Gastrocnemius medialis (tissue), 4 donors: ENCODE data around the gene DENND4C. TPM values are rescaled to one million over a fixed set of nuclear protein-coding genes. Genes with fewer than 3 reads are reported as not detected.
"Not testable (repeated sequence)": the region's sequence is repeated elsewhere in the genome, so short reads cannot be mapped to it uniquely, and the experiment has no call there.

ENCODE experiments used
- ATAC-seq, 2 donors: fragments of 150-250 bp; one replicate each; pipeline ENCODE4 v1.9.1; 2016
- DNase-seq, 2 donors: peaks; one replicate each; pipeline ENCODE4 v3.0.0-alpha.2; 2019
- H3K27ac ChIP-seq, 4 donors: fragments of 200-600 bp; sonication (generic); 1 replicate in 1 of 4; 2 replicates in 3 of 4; pipeline ENCODE4 v1.5.1; 2016 to 2018; ENCODE audit warnings: mild to moderate bottlenecking in 2 of 4, moderate library complexity in 1 of 4
- H3K27me3 ChIP-seq, 3 donors: fragments of 200-600 bp; sonication (generic) in 2 of 3; 1 replicate in 1 of 3; 2 replicates in 2 of 3; pipeline versions ENCODE4 v1.5.1 to v1.6.0; 2016 to 2019; ENCODE audit warnings: mild to moderate bottlenecking in 1 of 3, moderate library complexity in 1 of 3
- H3K36me3 ChIP-seq, 2 donors: fragments of 200-600 bp; sonication (generic) in 1 of 2; one replicate each; pipeline ENCODE4 v1.5.1; 2017 to 2018
- H3K4me1 ChIP-seq, 2 donors: fragments of 200-600 bp; sonication (generic) in 1 of 2; one replicate each; pipeline ENCODE4 v1.5.1; 2016 to 2017; ENCODE audit warnings: mild to moderate bottlenecking in 2 of 2
- H3K4me3 ChIP-seq, 4 donors: fragments of 200-600 bp; sonication (generic) in 3 of 4; 1 replicate in 1 of 4; 2 replicates in 3 of 4; pipeline ENCODE4 v1.5.1; 2016 to 2019; ENCODE audit warnings: mild to moderate bottlenecking in 2 of 4
- H3K9me3 ChIP-seq, 3 donors: fragments of 200-600 bp; sonication (generic) in 2 of 3; 1 replicate in 1 of 3; 2 replicates in 2 of 3; pipeline ENCODE4 v1.5.1; 2016 to 2019
- POLR2A ChIP-seq, 2 donors: fragments of 450-650 bp; IDR thresholded peaks; one replicate each; pipeline ENCODE4 v1.6.1; 2017; ENCODE audit warnings: antibody characterized with exemption in 2 of 2, mild to moderate bottlenecking in 2 of 2, moderate library complexity in 2 of 2
- in situ Hi-C, 4 donors: fragments of 200-750 bp; cut with MboI; loops; one replicate each; pipeline versions ENCODE4 v1.15.0 to v1.8.0; 2017; ENCODE audit warnings: low sequenced_read_pairs in 4 of 4
- intact Hi-C: fragments of 100-400 bp; cut with DNase I; formaldehyde crosslinking; loops from one replicate; pipeline ENCODE4 v1.15.1; 2023; ENCODE audit warnings: low total_unique reads
- total RNA-seq, 4 donors: library from RNA; depleted of rRNA; stranded (reverse); fragments of >200 nt; gene quantifications; one replicate each; pipeline versions ENCODE4 v1.1.0 to v1.2.3, GENCODE V29; 2016
- TF ChIP-seq, protein P1 (sequence below), 5 experiments: fragments of 450-650 bp in 3 of 5; fragments of 200-600 bp in 2 of 5; sonication (generic) in 2 of 5; IDR thresholded peaks in 4 of 5; conservative IDR thresholded peaks in 1 of 5; 1 replicate in 4 of 5; 2 replicates in 1 of 5; pipeline ENCODE4 v1.5.1; 2016 to 2019; ENCODE audit warnings: antibody characterized with exemption in 5 of 5, mild to moderate bottlenecking in 3 of 5, moderate library complexity in 3 of 5

DENND4C gene
- total RNA-seq, 4 donors from 2014 or later: 19.2 to 34.0 (median 21.3) TPM

DNA sequence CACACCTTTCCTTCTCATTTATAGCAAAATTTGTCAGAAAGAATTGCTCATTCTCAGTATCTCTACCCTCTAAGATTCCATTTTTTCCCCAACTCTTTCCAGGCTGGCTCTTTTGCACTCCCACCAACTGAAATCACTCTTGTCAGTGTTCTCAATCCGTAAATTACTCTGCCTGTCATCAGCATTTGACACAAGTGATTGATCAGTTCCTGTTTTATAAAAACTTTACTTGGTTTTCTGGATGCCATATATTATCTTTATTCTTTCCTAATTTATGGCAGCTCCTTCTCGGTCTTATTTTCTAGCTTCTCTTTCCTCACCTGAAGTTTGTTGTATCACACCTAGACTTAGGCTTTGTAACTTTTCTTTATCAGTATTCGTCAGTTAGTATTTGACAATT is 16.4 kb downstream of the DENND4C start:
- Histone ChIP-seq H3K4me3 (no peak overlapping the region), H3K36me3 (no peaks in the 10 kb centered on the region), H3K27me3 (no peaks in the 10 kb centered on the region), H3K27ac (no peak overlapping the region), H3K4me1 (peaks cover 0 to 13% of the 10 kb centered on the region in 2 donors), H3K9me3 (no peaks in the 10 kb centered on the region)
- intact Hi-C loops: no loop called here
- TF ChIP-seq, protein P1, sequence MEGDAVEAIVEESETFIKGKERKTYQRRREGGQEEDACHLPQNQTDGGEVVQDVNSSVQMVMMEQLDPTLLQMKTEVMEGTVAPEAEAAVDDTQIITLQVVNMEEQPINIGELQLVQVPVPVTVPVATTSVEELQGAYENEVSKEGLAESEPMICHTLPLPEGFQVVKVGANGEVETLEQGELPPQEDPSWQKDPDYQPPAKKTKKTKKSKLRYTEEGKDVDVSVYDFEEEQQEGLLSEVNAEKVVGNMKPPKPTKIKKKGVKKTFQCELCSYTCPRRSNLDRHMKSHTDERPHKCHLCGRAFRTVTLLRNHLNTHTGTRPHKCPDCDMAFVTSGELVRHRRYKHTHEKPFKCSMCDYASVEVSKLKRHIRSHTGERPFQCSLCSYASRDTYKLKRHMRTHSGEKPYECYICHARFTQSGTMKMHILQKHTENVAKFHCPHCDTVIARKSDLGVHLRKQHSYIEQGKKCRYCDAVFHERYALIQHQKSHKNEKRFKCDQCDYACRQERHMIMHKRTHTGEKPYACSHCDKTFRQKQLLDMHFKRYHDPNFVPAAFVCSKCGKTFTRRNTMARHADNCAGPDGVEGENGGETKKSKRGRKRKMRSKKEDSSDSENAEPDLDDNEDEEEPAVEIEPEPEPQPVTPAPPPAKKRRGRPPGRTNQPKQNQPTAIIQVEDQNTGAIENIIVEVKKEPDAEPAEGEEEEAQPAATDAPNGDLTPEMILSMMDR (IDR thresholded peaks at IDR 0.05 in 4 of 5, conservative IDR thresholded peaks at IDR 0.05 in 1 of 5): no peak
- TF ChIP-seq POLR2A (IDR thresholded peaks at IDR 0.05): no peak
- ATAC-seq (no peak), DNase-seq (no peak)
- in situ Hi-C loops: loop anchor here in 1 of 4 donors (25.0 kb wide), 1 partner anchor 1440 kb away; the partner anchor contains the start of gene FOCAD

DNA sequence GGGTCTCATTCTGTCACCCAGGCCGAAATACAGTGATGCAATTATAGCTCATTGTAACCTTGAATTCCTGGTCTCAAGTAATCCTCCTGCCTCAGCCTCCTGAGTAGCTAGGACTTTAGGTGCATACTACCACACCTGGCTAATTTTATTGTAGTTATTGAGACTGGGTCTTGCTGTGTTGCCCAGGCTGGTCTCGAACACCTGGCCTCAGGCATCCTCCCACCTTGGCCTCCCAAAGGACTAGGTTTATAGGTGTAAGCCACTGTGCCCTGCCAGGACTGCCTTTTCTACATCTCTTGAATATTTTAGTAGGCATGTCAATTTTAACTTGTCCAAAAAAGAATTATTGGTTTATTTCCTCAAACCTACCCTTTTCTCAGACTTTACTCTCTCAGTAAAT is 16.9 kb downstream of the DENND4C start:
- H3K27me3 ChIP-seq: no peaks in the 10 kb centered on the region
- DNase-seq (no peak), ATAC-seq (no peak)
- intact Hi-C loops (no loop called here), in situ Hi-C loops (loop anchor here in 1 of 4 donors (25.0 kb wide), 1 partner anchor 1440 kb away; the partner anchor contains the start of gene FOCAD)
- TF ChIP-seq, protein P1 (IDR thresholded peaks at IDR 0.05 in 4 of 5, conservative IDR thresholded peaks at IDR 0.05 in 1 of 5): no peak
- TF ChIP-seq POLR2A (IDR thresholded peaks at IDR 0.05): no peak
- no peak overlapping the region for H3K27ac ChIP-seq
- H3K4me1 ChIP-seq: peaks cover under 1 to 12% of the 10 kb centered on the region in 2 donors
- no peaks in the 10 kb centered on the region for H3K36me3 ChIP-seq
- no peak overlapping the region for H3K4me3 ChIP-seq
- H3K9me3 ChIP-seq: no peaks in the 10 kb centered on the region

DNA sequence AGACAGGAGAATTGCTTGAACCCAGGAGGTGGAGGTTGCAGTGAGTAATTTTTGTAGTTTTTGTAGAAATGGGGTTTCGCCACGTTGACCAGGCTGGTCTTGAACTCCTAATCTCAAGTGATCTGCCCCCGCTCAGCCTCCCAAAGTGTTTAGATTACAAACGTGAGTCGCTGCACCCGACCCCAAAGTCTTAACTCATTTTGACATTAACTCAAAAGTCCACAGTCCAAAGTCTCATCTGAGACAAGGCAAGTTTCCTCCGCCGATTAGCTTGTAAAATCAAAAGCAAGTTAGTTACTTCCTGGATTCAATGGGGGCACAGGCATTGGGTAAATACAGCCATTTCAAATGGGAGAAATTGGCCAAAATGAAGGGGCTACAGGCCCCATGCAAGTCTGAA is 19.9 kb downstream of the DENND4C start:
- H3K4me1 ChIP-seq: peaks cover 14 to 16% of the 10 kb centered on the region in 2 donors
- H3K4me3 ChIP-seq, H3K9me3 ChIP-seq, H3K27me3 ChIP-seq, ATAC-seq, H3K27ac ChIP-seq, intact Hi-C loops, H3K36me3 ChIP-seq, DNase-seq, in situ Hi-C loops: not testable (repeated sequence)

DNA sequence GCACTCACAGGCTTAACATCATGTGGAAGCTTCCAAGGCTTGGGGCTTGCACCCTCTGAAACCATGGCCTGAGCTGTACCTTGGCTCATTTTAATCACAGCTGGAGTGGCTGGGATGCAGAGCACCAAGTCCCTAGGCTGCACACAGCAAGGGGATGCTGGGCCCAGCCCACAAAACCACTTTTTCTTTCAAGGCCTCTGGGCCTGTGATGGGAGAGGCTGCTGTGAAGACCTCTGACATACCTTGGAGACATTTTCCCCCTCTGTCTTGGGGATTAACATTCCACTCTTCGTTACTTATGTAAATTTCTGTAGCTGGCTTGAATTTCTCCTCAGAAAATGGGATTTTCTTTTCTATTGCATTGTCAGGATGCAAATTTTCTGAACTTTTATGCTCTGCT is 20.7 kb downstream of the DENND4C start:
- intact Hi-C loops, ATAC-seq, H3K27me3 ChIP-seq, DNase-seq, H3K4me3 ChIP-seq, H3K9me3 ChIP-seq, H3K36me3 ChIP-seq, in situ Hi-C loops, H3K27ac ChIP-seq: not testable (repeated sequence)
- H3K4me1 ChIP-seq: peaks cover 14 to 16% of the 10 kb centered on the region in 2 donors

DNA sequence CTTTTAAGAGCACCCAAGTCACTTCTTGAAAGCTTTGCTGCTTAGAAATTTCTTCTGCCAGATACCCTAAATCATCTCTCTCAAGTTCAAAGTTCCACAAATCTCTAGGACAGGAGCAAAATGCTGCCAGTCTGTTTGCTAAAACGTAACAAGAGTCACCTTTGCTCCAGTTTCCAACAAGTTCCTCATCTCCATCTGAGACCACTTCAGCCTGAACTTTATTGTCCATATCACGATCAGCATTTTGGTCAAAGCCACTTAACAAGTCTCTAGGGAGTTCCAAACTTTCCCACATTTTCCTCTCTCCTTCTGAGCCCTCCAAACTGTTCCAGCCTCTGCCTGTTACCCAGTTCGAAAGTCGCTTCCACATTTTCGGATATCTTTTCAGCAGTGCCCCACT is 21.1 kb downstream of the DENND4C start:
- ATAC-seq, H3K27ac ChIP-seq, in situ Hi-C loops, H3K36me3 ChIP-seq, intact Hi-C loops, H3K4me3 ChIP-seq, H3K27me3 ChIP-seq, DNase-seq, H3K9me3 ChIP-seq: not testable (repeated sequence)
- peaks cover 14 to 16% of the 10 kb centered on the region in 2 donors for H3K4me1 ChIP-seq

DNA sequence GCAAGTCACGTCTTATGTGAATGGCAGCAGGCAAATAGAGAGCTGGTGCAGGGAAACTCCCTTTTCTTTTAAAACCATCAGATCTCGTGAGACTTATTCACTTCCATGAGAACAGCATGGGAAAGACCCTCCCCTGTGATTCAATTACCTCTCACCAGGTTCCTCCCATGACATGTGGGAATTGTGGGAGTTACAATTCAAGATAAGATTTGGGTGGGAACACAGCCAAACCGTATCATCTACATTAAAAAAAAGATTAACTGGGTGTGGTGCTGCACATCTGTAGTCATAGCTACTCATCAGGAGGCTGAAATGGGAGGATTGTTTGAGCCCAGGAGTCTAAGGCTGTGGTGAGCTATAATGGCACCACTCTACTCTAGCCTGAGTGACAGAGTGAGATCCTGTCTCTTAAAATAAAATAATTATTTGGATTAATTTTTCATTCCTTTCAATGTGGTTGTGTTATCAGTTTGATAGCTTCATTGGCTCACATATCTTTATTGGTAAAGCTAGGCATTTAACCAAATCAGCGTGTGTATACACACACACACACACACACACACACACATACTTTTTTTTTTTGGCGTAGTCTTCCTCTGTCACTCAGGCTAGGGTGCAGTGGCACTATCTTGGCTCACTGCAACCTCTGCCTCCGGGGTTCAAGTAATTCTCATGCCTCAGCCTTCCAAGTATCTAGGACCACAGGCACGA is 21.8 kb downstream of the DENND4C start:
- intact Hi-C loops: no loop called here
- H3K4me1 ChIP-seq: peaks cover 14 to 16% of the 10 kb centered on the region in 2 donors
- no peak for ATAC-seq

More for the DNA sequence above, 21.8 kb downstream of the DENND4C start:
- TF ChIP-seq, protein P1 (IDR thresholded peaks at IDR 0.05 in 4 of 5, conservative IDR thresholded peaks at IDR 0.05 in 1 of 5): no peak
- no peak for TF ChIP-seq POLR2A (IDR thresholded peaks at IDR 0.05)
- DNase-seq: no peak
- H3K9me3 ChIP-seq: no peaks in the 10 kb centered on the region
- H3K36me3 ChIP-seq: no peaks in the 10 kb centered on the region
- in situ Hi-C loops: no loop called here
- H3K27ac ChIP-seq: no peak overlapping the region
- no peaks in the 10 kb centered on the region for H3K27me3 ChIP-seq
- no peak overlapping the region for H3K4me3 ChIP-seq
